Stimulated activated CD4-positive, alpha-beta T cell treated with anti-CD3 and anti-CD28 coated beads, Interleukin-4, amount 100 ng/mL, for 24 hours (primary cell): ENCODE results near the gene ACVR1B.

Source experiments
- DNase-seq: peaks from one replicate; pipeline ENCODE4 v3.0.0-alpha.2; 2020

Gene ACVR1B

GRCh38 chr12:52023976-52024688 lies 72.6 kb downstream of the ACVR1B start:
- DNase-seq = no peak

- DNase-seq = peak; percentile 51
Measured at GRCh38 chr12:52024845-52025230, 73.3 kb downstream of the ACVR1B start.

- no peak for DNase-seq
Measured at GRCh38 chr12:52026263-52026662, 74.8 kb downstream of the ACVR1B start.

DNA sequence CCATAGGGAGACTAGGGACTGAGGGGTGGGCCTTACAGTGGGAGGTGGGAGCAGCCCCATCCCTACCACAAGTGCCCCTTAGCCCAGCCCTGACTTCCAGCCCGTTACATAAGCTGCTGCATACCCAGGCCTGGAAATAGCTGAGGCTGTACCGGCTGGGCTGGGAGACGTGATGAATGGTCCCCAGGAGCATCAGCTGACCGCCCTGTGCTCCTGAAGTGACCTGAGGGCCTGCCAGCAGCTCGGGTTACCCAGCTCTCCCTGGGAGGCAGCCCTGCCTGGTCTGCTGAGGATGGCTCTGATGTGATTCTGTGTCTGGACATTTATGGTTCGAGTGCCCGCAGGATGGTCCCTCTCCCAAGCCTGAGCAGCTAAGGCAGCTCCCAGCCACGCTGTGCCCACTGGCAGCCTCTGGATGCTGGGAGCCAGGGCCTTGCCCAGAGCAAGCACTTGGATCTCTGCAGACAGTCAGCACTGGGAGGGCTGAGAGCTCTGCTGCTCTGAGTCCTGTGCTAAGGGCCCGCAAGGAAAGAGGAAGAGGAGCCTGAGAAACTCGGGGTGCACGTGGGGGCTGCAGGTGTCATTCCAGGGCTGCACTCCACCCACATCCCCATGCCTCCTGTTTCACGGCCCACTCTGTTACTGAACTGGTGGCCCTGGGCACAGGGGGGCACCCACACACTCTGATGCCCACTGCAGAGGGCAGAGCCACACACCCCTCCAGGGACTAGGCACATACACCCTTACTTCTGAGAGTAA lies 75.8 kb downstream of the ACVR1B start:
- no peak for DNase-seq

DNA sequence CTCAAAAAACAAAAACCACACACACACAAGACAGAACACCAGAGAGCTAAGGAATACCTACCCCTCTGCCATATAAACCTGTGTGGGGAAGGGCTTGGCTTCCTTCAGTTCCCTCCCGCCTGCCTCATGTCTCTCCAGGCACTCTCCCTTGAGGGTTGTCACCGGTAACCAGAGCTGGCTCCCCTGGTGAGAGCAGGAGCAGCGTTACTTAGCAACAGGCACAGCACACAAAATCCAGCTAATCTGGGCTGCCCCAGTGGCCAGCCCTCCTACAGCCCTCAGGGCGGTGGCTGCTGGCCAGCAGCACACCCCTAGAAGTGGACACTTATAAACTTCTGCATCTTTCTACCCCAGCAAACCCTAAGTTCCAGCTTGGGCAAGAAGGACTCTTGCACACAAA lies 78.2 kb downstream of the ACVR1B start:
- no peak for DNase-seq

DNA sequence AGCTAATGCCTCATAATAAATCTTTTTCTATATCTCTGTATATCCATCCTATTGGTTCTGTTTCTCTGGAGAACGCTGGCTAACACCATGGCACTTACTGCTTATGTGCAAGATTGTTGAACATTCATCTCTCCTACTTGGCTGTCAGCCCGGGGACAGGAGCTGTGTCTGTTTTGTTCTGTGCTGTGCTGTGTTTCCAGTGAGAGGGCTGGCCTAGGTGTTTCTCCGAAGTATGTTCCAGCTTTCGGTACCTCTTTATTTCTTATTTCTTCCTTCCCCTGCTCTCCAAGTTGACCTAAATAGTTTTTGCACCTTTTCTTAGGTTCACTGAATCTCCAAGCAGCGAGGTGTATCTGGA lies 80.9 kb downstream of the ACVR1B start:
- DNase-seq = no peak

DNA sequence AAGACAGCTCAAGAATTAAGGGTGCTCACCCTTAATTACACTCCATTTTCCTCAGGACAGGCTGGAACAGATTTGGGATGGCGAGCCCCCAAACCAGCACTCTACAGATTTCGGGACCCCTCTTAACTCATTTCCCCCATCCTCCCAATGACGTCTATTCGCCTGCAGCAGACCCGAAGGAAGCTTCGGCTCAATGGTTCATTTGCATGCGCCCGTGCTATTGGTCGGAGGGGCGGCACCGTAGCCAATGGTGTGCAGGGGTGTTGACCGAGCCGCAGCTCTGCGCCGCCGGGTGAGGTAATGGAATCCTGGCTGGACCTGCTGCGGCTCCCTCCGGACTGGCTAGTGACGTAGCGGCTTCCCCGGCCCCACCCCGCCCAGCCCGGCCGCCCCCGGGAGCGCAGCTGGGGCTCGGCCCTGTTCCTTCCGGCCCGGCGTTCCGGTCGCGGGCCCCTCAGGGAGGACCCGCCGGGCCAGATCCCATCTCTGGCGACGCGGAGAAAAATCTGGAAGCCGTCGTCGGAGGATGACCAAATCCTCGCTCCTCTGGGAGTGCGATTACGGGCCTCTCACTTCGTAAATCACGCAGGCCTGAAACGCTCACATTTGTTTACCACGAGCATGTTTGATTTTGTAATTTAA lies 81.4 kb downstream of the ACVR1B start:
- DNase-seq = peak; percentile 90

GRCh38 chr12:52033446-52034140 lies 82.1 kb downstream of the ACVR1B start:
- DNase-seq = no peak

DNA sequence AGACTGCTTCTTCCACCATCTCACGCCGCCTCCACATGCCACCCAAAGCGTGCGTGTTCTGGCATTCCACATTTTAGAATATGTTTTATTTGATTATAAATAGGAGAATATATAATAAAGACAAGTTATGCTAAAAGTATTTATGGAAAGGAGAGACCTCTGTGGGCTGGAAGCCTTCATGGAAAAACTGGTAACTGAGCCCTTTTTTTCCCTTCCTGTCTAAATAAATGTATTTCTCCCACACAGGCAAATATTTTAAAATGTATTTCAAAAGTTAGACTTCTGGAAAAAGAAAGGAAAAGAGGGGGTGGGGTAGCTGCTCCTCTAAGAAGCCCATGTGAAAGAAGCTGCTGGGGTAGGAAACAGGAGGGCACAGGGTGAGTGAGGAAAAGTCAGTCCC lies 83.7 kb downstream of the ACVR1B start:
- DNase-seq = no peak

DNA sequence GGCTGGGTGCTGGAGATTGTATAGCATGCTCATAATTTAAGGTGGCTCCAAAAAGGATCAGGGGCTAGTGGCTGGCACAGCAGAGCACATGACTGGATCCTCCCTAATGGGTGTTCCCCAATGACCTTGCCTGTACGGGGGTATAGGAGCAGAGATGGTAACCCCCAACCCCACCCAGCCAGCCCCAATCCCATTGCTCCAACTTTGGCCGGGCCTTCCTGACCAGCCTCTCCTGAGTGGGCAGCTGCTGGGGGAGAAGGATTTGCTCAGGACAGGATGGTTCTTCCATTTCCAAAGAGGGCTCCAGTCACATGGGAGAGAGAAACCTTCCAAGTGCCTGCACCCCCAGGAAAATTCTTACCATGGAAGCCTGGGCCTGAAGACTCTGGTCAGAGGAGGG lies 84.4 kb downstream of the ACVR1B start:
- no peak for DNase-seq

GRCh38 chr12:52036587-52037171 lies 85.2 kb downstream of the ACVR1B start:
- DNase-seq = peak; percentile 77

- no peak for DNase-seq
Measured at GRCh38 chr12:52037248-52037861, 85.9 kb downstream of the ACVR1B start.

GRCh38 chr12:52038447-52038846 lies 86.9 kb downstream of the ACVR1B start:
- no peak for DNase-seq

- DNase-seq = no peak
Measured at GRCh38 chr12:52041035-52041434, 89.5 kb downstream of the ACVR1B start.

DNA sequence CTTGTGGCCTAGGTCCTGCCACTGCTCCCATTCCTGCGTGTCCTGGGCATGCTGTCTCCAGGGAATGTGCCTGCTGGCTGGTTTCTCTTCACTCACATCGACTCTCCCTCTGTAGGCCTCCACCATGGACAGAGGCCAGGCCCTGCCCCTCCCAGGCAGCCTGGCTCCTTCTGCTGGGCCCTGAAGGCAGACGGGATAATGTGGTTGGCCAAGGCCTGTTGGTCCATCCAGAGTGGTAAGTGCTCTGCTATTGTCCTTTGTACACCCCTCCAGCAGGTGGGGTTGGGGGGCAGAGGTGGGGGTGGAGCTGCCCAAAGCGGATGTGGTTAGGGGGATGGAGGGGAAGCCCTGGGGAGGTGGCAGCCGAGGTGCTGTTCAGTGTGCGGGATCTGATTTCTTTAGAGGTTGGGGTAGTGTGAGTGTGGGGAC lies 90.2 kb downstream of the ACVR1B start:
- DNase-seq = peak; percentile 27

GRCh38 chr12:52042706-52043385 lies 91.3 kb downstream of the ACVR1B start:
- DNase-seq = no peak

- DNase-seq = no peak
Measured at GRCh38 chr12:52043386-52044212, 92.1 kb downstream of the ACVR1B start.

DNA sequence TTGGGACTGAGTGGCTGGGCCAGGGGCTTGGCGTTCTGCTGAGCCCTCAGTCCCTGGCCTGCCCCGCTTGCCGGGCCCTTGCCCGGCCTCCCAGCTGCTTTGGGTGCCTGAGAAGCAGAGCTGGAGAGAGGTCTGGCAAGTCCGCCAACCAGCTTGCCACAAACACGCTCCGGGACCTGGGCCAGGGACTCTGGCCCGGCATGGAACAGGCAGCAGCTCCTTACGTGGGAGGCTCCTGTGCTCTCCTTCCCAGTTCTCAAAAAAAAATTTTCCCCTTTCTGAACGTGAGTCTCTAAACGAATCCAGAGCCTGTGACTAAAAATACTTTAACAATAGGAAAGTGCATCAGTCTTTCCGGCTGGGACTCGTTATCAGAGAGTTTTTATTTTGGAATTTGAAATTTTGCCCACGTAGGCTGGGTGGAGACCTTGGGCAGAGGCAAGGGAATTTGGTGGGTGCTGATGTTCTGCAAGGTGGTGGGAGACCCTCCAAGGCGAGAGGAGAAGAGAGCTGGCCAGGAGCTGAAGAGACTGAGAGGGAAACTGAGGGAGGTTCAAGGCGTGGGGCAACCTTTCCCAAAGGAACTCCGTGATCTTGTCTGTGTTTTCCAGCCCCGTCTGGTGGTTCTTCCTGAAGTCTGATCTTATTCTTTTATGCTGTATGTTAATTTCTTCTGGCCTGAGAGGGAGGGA lies 92.9 kb downstream of the ACVR1B start:
- DNase-seq = no peak

DNA sequence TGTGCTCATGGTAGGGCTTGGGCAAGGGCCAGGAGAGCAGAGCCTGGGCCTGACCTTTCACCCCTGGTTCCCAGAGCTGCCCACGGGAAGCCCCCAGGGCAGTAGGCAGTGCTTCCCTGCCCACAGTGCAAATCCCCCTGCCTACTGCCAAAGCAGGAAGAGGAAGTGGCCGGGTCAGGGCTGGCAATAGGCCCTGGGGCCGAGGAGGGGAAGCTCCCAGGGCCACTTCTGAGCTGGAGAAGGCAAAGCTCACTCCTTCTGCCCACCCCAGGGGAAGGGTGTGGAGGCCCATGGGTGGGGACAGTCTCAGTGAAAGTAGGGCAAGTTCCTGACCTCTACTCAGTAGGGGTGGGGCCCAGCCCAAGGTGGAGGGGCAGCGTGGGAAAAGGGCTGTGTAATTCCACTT lies 94.3 kb downstream of the ACVR1B start:
- no peak for DNase-seq
